Body of pancreas (tissue), 4 donors: Measurements from ENCODE around the gene WDR77.

Experiments used
- CTCF ChIP-seq, 7 experiments: fragments of 450-650 bp in 4 of 7; fragments of 200-600 bp in 3 of 7; sonication (generic) in 3 of 7; IDR thresholded peaks; one replicate each; pipeline ENCODE4 v1.5.1; 2016 to 2019; ENCODE audit warnings: antibody characterized with exemption in 7 of 7
- POLR2A ChIP-seq, 3 donors: fragments of 450-650 bp; IDR thresholded peaks; one replicate each; pipeline ENCODE4 v1.6.1; 2016; ENCODE audit warnings: antibody characterized with exemption in 3 of 3, mild to moderate bottlenecking in 2 of 3

DNA sequence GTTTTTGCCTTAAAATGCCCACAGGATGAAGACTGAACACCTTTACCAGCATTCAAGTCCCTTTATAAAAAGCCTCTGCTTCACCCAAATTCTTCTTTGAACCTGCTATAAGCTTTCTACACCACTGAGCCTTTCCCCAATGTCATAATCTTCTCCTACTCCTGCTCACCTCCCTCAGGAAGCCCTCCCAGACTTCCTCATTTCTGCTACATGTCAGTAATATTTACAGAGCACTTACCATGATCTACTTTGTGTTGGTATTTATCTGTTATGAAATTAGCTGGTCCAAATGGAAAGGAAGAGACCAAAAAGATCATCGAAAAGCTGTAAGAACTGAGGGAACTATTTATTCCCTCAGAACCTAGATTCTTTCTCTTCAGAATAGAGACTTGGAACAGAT lies 30.0 kb downstream of the WDR77 start:
- TF ChIP-seq CTCF (IDR thresholded peaks at IDR 0.05) = no peak
- TF ChIP-seq POLR2A (IDR thresholded peaks at IDR 0.05) = no peak
